HUES48 (cell line): ENCODE measurements around the gene KCND2.
A peak's percentile ranks its signal among the peaks of the same experiment; 100 is the strongest.
"Not testable (repeated sequence)": the region's sequence is repeated elsewhere in the genome, so short reads cannot be mapped to it uniquely, and the experiment has no call there.

Experiments
- H3K27ac ChIP-seq: one replicate; pipeline ENCODE4 v1.7.0; 2013; ENCODE audit warnings: low read depth, low read length, inconsistent platforms
- H3K27me3 ChIP-seq: 2 replicates; pipeline ENCODE4 v1.6.1; 2013; ENCODE audit warnings: mild to moderate bottlenecking, low read length; ENCODE audit not compliant: control insufficient read depth, insufficient read depth
- H3K36me3 ChIP-seq: 2 replicates; pipeline ENCODE4 v1.6.1; 2013; ENCODE audit warnings: low read length; ENCODE audit not compliant: control insufficient read depth, insufficient read depth
- H3K4me1 ChIP-seq: 2 replicates; pipeline ENCODE4 v1.6.1; 2013; ENCODE audit warnings: mild to moderate bottlenecking, low read length; ENCODE audit not compliant: control insufficient read depth, insufficient read depth
- H3K4me3 ChIP-seq: 2 replicates; pipeline ENCODE4 v1.5.1; 2013; ENCODE audit warnings: mild to moderate bottlenecking, low read depth, low read length
- H3K9ac ChIP-seq: 2 replicates; pipeline ENCODE4 v1.6.1; 2013; ENCODE audit warnings: mild to moderate bottlenecking, low read depth, low read length, moderate library complexity
- H3K9me3 ChIP-seq: 2 replicates; pipeline ENCODE4 v1.6.1; 2013; ENCODE audit warnings: low read length; ENCODE audit not compliant: control insufficient read depth, insufficient read depth

The KCND2 gene

GRCh38 chr7:120539321-120539720 is 266.3 kb downstream of the KCND2 start:
- H3K4me1 ChIP-seq: 0 out of 2 replicates have a peak, but pooled peaks cover 3% of the 10 kb centered on the region
- H3K9ac ChIP-seq: no peak overlapping the region
- H3K9me3 ChIP-seq: no peaks in the 10 kb centered on the region
- H3K27ac ChIP-seq: no peak overlapping the region
- no peak overlapping the region for H3K4me3 ChIP-seq
- no peaks in the 10 kb centered on the region for H3K27me3 ChIP-seq
- H3K36me3 ChIP-seq: no peaks in the 10 kb centered on the region

DNA sequence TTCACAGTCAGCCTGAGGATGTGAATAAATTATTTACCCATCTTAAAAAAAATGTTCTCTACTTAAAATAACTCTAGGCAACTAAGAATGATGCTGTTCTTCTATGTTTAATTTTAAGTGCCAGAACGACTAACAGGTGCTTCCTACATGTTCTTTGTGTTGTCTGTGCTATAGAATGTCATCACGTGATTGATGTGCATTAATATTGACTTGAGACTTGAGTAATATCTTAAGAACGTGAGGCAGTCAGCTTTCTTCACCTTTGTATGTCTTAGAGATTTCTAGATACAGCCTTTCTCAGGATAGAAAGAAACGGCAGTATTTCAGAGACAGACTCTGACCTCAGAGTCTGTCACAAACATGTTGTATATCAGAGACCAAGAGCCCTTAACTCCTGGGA is 274.6 kb downstream of the KCND2 start:
- H3K36me3 ChIP-seq: no peaks in the 10 kb centered on the region
- H3K27me3 ChIP-seq: no peaks in the 10 kb centered on the region
- H3K27ac ChIP-seq: no peak overlapping the region
- H3K9ac ChIP-seq: no peak overlapping the region
- peaks cover 36% of the 10 kb centered on the region for H3K4me1 ChIP-seq
- H3K9me3 ChIP-seq: no peaks in the 10 kb centered on the region
- no peak overlapping the region for H3K4me3 ChIP-seq

GRCh38 chr7:120550494-120551048 is 277.6 kb downstream of the KCND2 start:
- H3K9ac ChIP-seq: no peak overlapping the region
- no peaks in the 10 kb centered on the region for H3K27me3 ChIP-seq
- H3K27ac ChIP-seq: peak overlapping the region; percentile 86
- H3K4me3 ChIP-seq: no peak overlapping the region; the same call in 1 of the 2 replicates
- H3K9me3 ChIP-seq: no peaks in the 10 kb centered on the region
- peaks cover 35% of the 10 kb centered on the region for H3K4me1 ChIP-seq
- H3K36me3 ChIP-seq: no peaks in the 10 kb centered on the region

GRCh38 chr7:120553491-120553890 is 280.5 kb downstream of the KCND2 start:
- Histone ChIP-seq H3K9me3 (no peaks in the 10 kb centered on the region), H3K9ac (no peak overlapping the region), H3K36me3 (no peaks in the 10 kb centered on the region), H3K4me3 (no peak overlapping the region), H3K4me1 (peaks cover 43% of the 10 kb centered on the region), H3K27ac (no peak overlapping the region), H3K27me3 (no peaks in the 10 kb centered on the region)

DNA sequence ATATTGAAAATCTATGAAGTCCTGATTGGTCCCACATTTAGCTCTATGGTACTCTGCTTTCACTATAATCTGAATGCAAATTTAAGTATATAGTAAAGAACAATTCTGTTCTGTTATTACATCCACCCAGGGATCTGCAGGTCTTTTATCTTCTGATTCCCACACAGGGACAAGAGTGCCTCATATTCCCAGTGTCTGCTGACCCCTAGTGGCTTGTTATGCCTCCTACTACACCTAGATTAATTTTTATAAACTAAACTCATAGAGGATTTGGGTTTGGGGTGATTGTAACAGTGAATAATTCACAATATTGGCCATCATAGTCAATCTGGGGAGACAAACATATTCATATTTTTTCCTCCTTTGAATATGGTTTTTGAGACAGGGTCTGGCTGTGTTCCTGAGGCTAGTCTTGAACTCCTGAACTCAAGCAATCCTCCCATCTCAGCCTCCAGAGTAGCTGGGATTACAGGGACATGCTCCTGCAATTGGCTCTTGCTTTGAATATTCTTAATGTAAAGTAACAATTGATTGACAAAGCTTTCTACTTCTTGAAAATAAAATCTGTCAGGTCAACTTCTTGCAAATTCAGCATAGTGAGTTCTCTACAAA is 282.1 kb downstream of the KCND2 start:
- Histone ChIP-seq H3K4me3 (no peak overlapping the region), H3K4me1 (peaks cover 31% of the 10 kb centered on the region), H3K9ac (no peak overlapping the region)

DNA sequence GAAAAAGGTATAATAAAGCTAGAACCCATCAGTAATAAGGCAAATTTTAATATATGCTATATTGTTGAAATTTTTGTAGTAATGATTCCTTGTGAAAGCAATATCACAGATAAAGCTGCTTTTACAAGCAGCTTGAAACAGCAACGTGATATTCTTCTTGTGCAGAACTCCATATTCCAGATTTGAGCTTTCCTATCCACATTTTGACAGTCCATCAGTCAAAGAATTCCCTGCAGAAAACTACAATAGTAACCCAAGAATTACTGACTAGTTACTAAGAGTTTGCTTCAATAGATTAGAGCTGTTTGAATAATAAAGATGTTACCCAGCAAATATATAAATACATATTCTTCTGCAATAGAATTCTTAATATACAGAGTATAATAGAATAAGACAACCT is 291.2 kb downstream of the KCND2 start:
- no peak overlapping the region for H3K9ac ChIP-seq
- no peak overlapping the region for H3K27ac ChIP-seq
- H3K27me3 ChIP-seq: no peaks in the 10 kb centered on the region
- H3K4me3 ChIP-seq: no peak overlapping the region
- H3K36me3 ChIP-seq: no peaks in the 10 kb centered on the region
- no peaks in the 10 kb centered on the region for H3K4me1 ChIP-seq
- no peaks in the 10 kb centered on the region for H3K9me3 ChIP-seq

More for the DNA sequence above, 282.1 kb downstream of the KCND2 start:
- no peaks in the 10 kb centered on the region for H3K27me3 ChIP-seq
- H3K9me3 ChIP-seq: no peaks in the 10 kb centered on the region
- no peak overlapping the region for H3K27ac ChIP-seq
- no peaks in the 10 kb centered on the region for H3K36me3 ChIP-seq

GRCh38 chr7:120567204-120567603 is 294.2 kb downstream of the KCND2 start:
- Histone ChIP-seq H3K4me1 (no peaks in the 10 kb centered on the region), H3K27me3 (no peaks in the 10 kb centered on the region), H3K9me3 (no peaks in the 10 kb centered on the region), H3K4me3 (no peak overlapping the region), H3K9ac (no peak overlapping the region), H3K36me3 (no peaks in the 10 kb centered on the region), H3K27ac (no peak overlapping the region)

GRCh38 chr7:120578657-120579056 is 305.7 kb downstream of the KCND2 start:
- not testable (repeated sequence) for H3K4me3 ChIP-seq, H3K27me3 ChIP-seq, H3K36me3 ChIP-seq, H3K4me1 ChIP-seq, H3K27ac ChIP-seq, H3K9ac ChIP-seq, H3K9me3 ChIP-seq

GRCh38 chr7:120582916-120583315 is 309.9 kb downstream of the KCND2 start:
- no peak overlapping the region for H3K27ac ChIP-seq
- no peak overlapping the region for H3K9ac ChIP-seq
- no peak overlapping the region for H3K4me3 ChIP-seq
- no peaks in the 10 kb centered on the region for H3K9me3 ChIP-seq
- H3K4me1 ChIP-seq: peaks cover 9% of the 10 kb centered on the region
- H3K27me3 ChIP-seq: no peaks in the 10 kb centered on the region
- no peaks in the 10 kb centered on the region for H3K36me3 ChIP-seq

GRCh38 chr7:120583899-120584586 is 311.1 kb downstream of the KCND2 start:
- H3K4me1 ChIP-seq: peaks cover 9% of the 10 kb centered on the region
- no peak overlapping the region for H3K9ac ChIP-seq
- H3K27ac ChIP-seq: no peak overlapping the region
- no peak overlapping the region for H3K4me3 ChIP-seq
- H3K27me3 ChIP-seq: no peaks in the 10 kb centered on the region
- no peaks in the 10 kb centered on the region for H3K36me3 ChIP-seq
- no peaks in the 10 kb centered on the region for H3K9me3 ChIP-seq

DNA sequence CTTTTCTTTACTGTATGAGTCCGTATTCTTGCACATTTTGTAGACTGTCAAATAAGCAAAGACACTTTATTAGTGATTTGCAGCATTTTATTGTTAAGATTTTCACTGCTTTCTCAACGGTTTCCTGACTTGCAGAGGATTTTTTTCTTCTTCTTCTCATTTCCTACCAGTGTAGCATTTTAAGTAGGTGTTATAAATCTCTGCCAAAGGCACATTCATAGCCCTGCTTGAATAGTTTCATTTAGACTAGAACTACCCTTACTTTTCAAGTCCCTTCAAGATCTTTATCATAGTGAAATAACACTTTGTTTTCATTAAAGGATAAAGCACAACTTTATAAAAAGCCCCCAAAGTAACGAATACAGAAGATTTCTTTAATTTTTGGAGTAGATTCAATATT is 313.6 kb downstream of the KCND2 start:
- H3K36me3 ChIP-seq: no peaks in the 10 kb centered on the region
- H3K4me3 ChIP-seq: no peak overlapping the region
- H3K9me3 ChIP-seq: no peaks in the 10 kb centered on the region
- H3K27me3 ChIP-seq: no peaks in the 10 kb centered on the region
- H3K27ac ChIP-seq: no peak overlapping the region
- no peak overlapping the region for H3K9ac ChIP-seq
- peaks cover 9% of the 10 kb centered on the region for H3K4me1 ChIP-seq
